Omental fat pad (tissue), 4 donors: ENCODE results near the gene ARID3C. TPM values are rescaled to one million over a fixed set of nuclear protein-coding genes. Genes with fewer than 3 reads are reported as not detected.

Experiments used
- ATAC-seq: fragments of 150-250 bp; one replicate; pipeline ENCODE4 v1.9.1; 2016; ENCODE audit warnings: mild to moderate bottlenecking, moderate library complexity; ENCODE audit not compliant: low FRiP score
- DNase-seq: peaks from one replicate; pipeline ENCODE4 v3.0.0-alpha.2; 2019; ENCODE audit warnings: low spot score
- total RNA-seq, 4 donors: library from RNA; depleted of rRNA; stranded (reverse); fragments of >200 nt; gene quantifications; one replicate each; pipeline ENCODE4 v1.1.0, GENCODE V29; 2016
- TF ChIP-seq, protein P1 (sequence below), 3 donors: fragments of 450-650 bp; IDR thresholded peaks; one replicate each; pipeline ENCODE4 v1.5.1; 2016 to 2017; ENCODE audit warnings: antibody characterized with exemption in 3 of 3, mild to moderate bottlenecking in 3 of 3, moderate library complexity in 2 of 3

Gene ARID3C
- total RNA-seq, 4 donors from 2014 or later: not detected

DNA sequence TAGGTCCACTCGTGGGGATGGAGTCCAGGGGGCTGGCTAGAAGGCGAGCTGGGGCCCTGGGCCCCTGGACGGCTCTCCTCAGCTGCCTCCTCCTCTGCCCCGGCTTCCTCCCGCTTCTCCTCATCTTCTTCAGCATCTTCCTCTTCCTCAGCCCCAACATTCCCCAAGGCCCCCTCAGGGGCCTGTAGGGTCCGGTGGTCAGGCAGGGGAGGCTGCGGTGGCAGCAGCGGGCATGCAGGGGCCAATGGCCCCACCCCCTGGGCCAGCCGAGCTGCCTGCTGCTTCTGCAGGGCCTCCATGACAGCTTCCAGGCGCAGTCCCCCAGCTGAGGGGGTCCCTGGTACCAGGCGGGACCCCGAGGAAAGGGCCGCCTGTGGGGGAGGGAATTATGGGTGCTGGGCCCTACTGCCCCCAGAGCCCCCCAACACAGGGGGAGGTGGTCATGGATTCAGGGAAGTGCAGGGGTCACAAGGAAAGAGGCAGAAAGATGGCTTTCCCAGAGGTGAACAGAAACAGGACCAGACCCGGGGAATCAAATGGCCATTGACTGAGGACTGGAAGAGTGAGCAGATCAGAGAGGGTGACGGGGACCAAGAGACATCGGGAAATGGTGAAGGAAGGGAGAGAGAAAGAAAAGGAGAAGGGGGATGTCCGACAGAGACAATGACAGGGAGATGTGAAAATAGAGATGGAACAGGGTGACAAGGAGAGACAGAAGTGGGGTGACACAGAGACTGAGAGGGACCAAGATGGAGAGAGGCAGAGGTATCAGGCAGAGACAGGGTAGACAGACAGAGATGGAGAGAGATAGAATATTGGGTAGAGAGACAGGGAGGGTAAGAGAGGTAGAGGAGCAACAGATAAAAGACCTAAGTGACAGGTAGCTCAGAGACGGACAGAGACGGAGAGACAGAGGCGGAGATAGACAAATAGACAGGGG, 880 bp downstream of the ARID3C start:
- TF ChIP-seq, protein P1, sequence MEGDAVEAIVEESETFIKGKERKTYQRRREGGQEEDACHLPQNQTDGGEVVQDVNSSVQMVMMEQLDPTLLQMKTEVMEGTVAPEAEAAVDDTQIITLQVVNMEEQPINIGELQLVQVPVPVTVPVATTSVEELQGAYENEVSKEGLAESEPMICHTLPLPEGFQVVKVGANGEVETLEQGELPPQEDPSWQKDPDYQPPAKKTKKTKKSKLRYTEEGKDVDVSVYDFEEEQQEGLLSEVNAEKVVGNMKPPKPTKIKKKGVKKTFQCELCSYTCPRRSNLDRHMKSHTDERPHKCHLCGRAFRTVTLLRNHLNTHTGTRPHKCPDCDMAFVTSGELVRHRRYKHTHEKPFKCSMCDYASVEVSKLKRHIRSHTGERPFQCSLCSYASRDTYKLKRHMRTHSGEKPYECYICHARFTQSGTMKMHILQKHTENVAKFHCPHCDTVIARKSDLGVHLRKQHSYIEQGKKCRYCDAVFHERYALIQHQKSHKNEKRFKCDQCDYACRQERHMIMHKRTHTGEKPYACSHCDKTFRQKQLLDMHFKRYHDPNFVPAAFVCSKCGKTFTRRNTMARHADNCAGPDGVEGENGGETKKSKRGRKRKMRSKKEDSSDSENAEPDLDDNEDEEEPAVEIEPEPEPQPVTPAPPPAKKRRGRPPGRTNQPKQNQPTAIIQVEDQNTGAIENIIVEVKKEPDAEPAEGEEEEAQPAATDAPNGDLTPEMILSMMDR (IDR thresholded peaks at IDR 0.05): no peak
- ATAC-seq (no peak), DNase-seq (no peak)

DNA sequence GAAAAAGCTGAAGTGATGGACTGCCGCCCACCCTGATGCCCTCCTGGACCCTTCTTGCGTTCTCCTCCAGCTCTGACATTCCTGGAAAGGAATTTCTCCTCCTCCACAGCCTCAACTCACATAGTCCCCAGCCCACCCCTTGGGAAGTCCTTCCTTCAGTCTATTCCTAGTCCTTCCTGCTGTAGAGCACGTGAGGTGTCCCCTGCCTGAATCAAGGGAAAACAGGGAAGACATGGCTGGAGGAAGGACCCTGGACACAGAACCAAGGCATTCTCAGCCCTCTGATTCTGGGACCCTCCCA, 3.7 kb downstream of the ARID3C start:
- ATAC-seq: no peak
- no peak for DNase-seq
- TF ChIP-seq, protein P1 (IDR thresholded peaks at IDR 0.05): no peak

DNA sequence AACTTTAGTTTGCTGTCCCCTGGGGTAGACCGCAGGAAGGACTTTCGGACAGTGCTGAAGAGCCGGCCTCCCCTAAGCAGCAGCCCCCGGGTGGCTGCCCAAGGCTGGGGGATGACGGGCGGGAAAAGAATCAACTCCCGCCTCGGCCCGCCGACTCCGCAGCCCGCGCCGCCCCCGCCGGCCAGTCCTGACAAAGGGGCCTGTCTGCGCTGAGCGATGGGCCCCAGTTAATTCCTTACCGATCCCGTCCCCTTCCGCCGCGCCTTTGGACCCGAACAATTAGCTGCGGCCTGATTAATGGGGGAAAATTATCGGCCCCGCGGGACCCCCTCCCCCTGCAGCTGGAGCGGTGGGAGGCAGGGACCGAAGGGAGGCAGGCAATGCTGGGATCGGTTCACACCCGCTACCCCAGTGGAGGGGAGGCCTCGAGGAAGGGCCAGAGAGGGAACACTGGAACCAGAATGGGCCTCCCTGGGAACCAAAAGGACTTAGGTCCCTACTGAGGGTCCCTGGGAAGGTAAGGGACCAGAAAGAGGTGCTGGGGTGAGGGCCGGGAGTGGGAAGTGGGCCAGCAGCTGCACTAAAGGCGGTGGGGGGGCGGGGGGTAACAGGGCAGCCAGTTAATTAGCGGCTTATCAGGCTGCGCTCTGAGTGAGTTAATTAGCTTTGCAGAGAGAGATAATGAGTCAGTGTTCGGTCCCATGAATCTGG, 4.2 kb downstream of the ARID3C start:
- no peak for DNase-seq
- TF ChIP-seq, protein P1 (IDR thresholded peaks at IDR 0.05): no peak
- ATAC-seq: no peak

DNA sequence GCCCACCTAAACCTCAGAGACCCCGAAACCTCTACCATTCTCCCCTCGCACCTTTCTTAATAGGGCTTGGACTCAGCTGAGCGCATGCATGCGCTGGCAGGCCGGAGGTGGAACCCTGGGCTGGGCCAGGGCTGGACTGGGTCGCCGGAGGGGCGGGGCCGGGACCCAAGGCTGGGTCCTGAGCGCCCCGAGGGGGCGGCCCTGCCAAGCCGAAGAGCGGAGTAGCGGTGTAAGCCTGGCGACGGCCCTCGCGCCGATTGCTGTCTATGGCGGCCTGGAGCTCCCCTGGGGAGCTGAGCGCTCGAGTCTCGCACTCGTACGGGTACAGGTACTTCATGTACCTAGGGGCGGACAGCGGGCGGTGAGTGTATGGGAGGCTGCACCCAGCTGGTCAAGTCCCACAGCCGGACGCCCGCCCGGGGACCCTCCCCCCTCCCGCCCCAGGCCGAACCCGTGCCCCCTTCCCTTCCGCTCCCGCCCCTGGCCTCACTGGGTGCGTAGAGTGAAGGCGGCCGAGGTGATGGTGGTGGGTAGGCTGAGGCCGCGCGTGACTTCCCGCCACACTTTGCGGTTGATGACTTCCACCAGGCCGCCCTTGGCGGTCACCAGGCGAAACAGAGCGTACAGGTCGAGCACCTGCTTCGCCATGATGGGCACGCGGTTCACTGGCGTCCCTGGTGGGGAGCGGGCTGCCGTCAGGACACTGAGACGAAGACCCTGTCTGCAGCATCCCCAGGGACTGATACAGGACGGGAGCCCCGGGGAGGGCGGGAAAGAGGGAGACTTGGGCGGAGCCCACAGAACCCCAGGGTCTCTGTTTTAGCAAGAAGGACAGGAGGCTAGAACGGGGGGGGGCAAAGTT, 5.3 kb downstream of the ARID3C start:
- ATAC-seq (no peak), DNase-seq (no peak)
- TF ChIP-seq, protein P1 (IDR thresholded peaks at IDR 0.05): no peak

DNA sequence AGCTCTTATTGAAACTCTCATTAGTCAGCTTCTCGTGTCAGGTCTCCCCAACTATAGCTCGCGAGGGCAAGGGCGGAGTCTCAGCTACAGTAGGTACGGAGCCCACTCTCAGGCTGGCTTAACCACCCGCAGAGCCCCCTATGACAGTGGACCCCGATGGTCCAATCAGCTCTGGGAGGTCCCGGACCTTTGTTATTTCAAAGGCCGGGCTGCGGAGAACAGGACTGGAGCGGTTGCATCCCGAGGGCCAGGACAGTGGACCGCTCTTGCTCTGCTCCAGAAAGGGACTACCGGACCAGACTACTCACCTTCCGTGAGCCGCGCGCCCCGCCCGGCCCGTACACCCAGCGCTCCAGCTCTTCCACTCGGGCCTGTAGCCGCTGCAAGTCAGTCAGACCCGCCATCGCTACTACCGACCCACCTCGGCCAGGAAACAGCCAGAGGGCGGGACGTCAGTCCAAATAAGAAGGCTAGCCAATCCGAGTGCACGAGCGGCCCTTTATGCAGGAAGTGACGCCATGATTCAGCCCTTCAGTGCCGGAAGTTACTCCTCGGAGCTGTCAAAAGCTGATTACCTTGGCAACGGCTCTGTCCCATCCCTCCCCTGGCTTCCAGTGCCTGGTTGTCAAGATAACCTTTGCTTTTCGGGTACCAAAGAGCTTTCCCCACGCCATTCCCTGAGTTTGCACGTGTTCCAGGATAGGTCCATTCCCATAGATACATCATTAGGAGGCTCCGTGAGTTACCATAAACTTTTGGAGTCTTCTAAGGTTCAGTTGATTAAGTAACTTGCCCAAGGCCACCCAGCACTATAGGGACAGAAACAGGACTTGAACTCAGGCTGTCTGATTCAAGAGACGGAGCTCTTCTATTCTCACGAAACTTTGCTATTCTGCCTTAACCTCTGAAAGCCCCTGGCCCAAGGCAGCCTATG, 8.5 kb downstream of the ARID3C start, which contains the start of gene DCTN3:
DCTN3 (minus strand) TSS at position 435 of the 934 bp plus-strand sequence; CDS start at position 404, 31 bp downstream.
- peak; percentile 93 for ATAC-seq
- DNase-seq: peak; percentile 88
- TF ChIP-seq, protein P1 (IDR thresholded peaks at IDR 0.05): no peak

DNA sequence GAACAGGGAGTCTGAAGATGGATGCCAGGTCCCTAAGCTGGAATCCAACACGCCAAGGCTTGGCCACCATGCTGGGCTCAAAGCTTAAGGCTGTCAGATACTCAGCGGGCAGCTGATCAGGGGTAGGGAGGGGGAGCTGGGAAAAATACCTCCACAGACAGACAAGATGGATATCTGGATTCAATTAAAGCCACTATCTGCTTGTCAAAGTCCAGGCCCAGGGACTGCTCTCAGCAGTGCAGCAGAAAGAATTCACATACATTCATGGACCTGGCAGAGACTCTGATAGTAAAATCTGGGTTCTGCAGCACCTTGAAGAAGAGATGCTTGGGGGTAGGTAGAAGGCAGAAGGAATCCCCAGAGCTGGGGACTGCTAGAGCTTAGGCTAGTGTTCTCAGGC, 13.7 kb downstream of the ARID3C start:
- no peak for ATAC-seq
- DNase-seq: no peak
- TF ChIP-seq, protein P1 (IDR thresholded peaks at IDR 0.05): no peak
